ENCODE data around the gene PPP3CB.

The PPP3CB gene

GRCh38 chr10:73495884-73496674, at the start of gene PPP3CB:
PPP3CB (minus strand) TSS chr10:73496024; CDS start chr10:73495889, 135 bp downstream.
- TF ChIP-seq RARB (CRISPR knock-in tag; IDR thresholded peaks at IDR 0.05) (no peak), CSDC2 (CRISPR knock-in tag; IDR thresholded peaks at IDR 0.05) (no peak), ZNF565 (CRISPR knock-in tag; conservative IDR thresholded peaks at IDR 0.05; ENCODE audit: low read depth) (no peak), ZFP3 (CRISPR knock-in tag; IDR thresholded peaks at IDR 0.05) (no peak), BACH2 (CRISPR knock-in tag; IDR thresholded peaks at IDR 0.05; ENCODE audit: borderline replicate concordance) (no peak), POU6F1 (CRISPR knock-in tag; IDR thresholded peaks at IDR 0.05; ENCODE audit: borderline replicate concordance, low read depth) (no peak), TCF4 (CRISPR knock-in tag; IDR thresholded peaks at IDR 0.05; ENCODE audit: borderline replicate concordance) (no peak), ARNTL (CRISPR knock-in tag; IDR thresholded peaks at IDR 0.05; ENCODE audit: borderline replicate concordance, low read depth) (no peak), GLIS3 (CRISPR knock-in tag; IDR thresholded peaks at IDR 0.05) (no peak), OSR1 (CRISPR knock-in tag; IDR thresholded peaks at IDR 0.05) (no peak), TOX (CRISPR knock-in tag; IDR thresholded peaks at IDR 0.05; ENCODE audit: borderline replicate concordance) (no peak)
- peak; percentile 87 for ATAC-seq

GRCh38 chr10:73545357-73545756, 49.5 kb upstream of the PPP3CB start:
- no peak for TF ChIP-seq CSRNP3 (CRISPR knock-in tag; IDR thresholded peaks at IDR 0.05)
- no peak for TF ChIP-seq ZFP30 (CRISPR knock-in tag; IDR thresholded peaks at IDR 0.05)
- TF ChIP-seq TOX (CRISPR knock-in tag; IDR thresholded peaks at IDR 0.05; ENCODE audit: borderline replicate concordance), result no peak
- TF ChIP-seq TCF4 (CRISPR knock-in tag; IDR thresholded peaks at IDR 0.05; ENCODE audit: borderline replicate concordance), result no peak
- no peak for TF ChIP-seq ZNF8 (CRISPR knock-in tag; IDR thresholded peaks at IDR 0.05)
- TF ChIP-seq PATZ1 (CRISPR knock-in tag; IDR thresholded peaks at IDR 0.05; ENCODE audit: borderline replicate concordance), result no peak
- TF ChIP-seq CSDC2 (CRISPR knock-in tag; IDR thresholded peaks at IDR 0.05), result no peak
- no peak for TF ChIP-seq ESRRG (CRISPR knock-in tag; IDR thresholded peaks at IDR 0.05)
- no peak for TF ChIP-seq OSR1 (CRISPR knock-in tag; IDR thresholded peaks at IDR 0.05)
- ATAC-seq, result no peak

- no peak for ATAC-seq
- no peak for TF ChIP-seq CSRNP3 (CRISPR knock-in tag; IDR thresholded peaks at IDR 0.05)
- TF ChIP-seq TSHZ2 (CRISPR knock-in tag; IDR thresholded peaks at IDR 0.05), result no peak
- no peak for TF ChIP-seq ZNF8 (CRISPR knock-in tag; IDR thresholded peaks at IDR 0.05)
- TF ChIP-seq RARB (CRISPR knock-in tag; IDR thresholded peaks at IDR 0.05), result no peak
- TF ChIP-seq ZNF565 (CRISPR knock-in tag; conservative IDR thresholded peaks at IDR 0.05; ENCODE audit: low read depth), result no peak
- TF ChIP-seq PATZ1 (CRISPR knock-in tag; IDR thresholded peaks at IDR 0.05; ENCODE audit: borderline replicate concordance), result no peak
- no peak for TF ChIP-seq ESRRG (CRISPR knock-in tag; IDR thresholded peaks at IDR 0.05)
- TF ChIP-seq BACH2 (CRISPR knock-in tag; IDR thresholded peaks at IDR 0.05; ENCODE audit: borderline replicate concordance), result no peak
- TF ChIP-seq OSR1 (CRISPR knock-in tag; IDR thresholded peaks at IDR 0.05), result no peak
- no peak for TF ChIP-seq PPARA (CRISPR knock-in tag; IDR thresholded peaks at IDR 0.05; ENCODE audit: borderline replicate concordance)
- no peak for TF ChIP-seq ZNF70 (CRISPR knock-in tag; IDR thresholded peaks at IDR 0.05)
- no peak for TF ChIP-seq POU6F1 (CRISPR knock-in tag; IDR thresholded peaks at IDR 0.05; ENCODE audit: borderline replicate concordance, low read depth)
- no peak for TF ChIP-seq CREB5 (CRISPR knock-in tag; IDR thresholded peaks at IDR 0.05; ENCODE audit: low read depth)
- TF ChIP-seq GLIS3 (CRISPR knock-in tag; IDR thresholded peaks at IDR 0.05), result no peak
- no peak for TF ChIP-seq SNAI2 (CRISPR knock-in tag; IDR thresholded peaks at IDR 0.05)
Observed at GRCh38 chr10:73537709-73538108, 41.9 kb upstream of the PPP3CB start.
